ENCODE measurements around the gene RBBP8. TPM values are rescaled to one million over a fixed set of nuclear protein-coding genes. Genes with fewer than 3 reads are reported as not detected.

The RBBP8 gene
- total and polyA plus RNA-seq, 10 of the 15 experiments (the other 5 are each of a cell fraction or from before 2014, with no cell fraction given), result 46.2 to 82.3 (median 68.7) TPM

DNA sequence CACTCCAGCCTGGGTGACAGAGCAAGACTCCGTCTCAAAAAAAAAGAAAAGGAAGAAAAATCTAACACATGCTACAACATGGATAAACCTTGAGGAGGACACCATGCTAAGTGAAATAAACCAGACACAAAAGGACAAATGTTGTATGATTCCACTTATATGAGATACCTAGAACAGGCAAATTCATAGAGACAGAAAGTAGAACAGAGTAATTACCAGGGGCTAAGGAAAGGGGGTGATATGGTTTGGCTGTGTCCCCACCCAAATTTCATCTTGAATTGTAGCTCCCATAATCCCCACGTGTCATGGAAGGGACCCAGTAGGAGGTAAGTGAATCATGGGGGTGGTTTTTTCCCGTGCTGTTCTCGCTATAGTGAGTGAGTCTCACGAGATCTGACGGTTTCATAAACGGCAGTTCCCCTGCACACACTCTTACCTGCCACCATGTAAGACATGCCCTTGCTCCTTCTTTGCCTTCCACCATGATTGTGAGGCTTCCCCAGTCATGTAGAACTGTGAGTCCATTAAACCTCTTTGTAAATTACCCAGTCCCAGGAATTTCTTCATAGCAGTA lies 110.8 kb downstream of the RBBP8 start:
- DNase-seq (ENCODE audit: low read depth, low spot score) (no peak), ATAC-seq (no peak), FAIRE-seq (no peak)
- Histone ChIP-seq H3K27me3 (replicated peaks in 1 of 2; ENCODE audit: control insufficient read depth in 2 of 2, insufficient read depth in 2 of 2, low read length in 1 of 2) (no peaks in the 10 kb centered on the region), H2AFZ (ENCODE audit: control insufficient read depth, low read depth, low read length) (no peak overlapping the region), H3K4me3 (no peak overlapping the region), H3K9me3 (replicated peaks; ENCODE audit: control insufficient read depth, insufficient read depth, low read length) (no peaks in the 10 kb centered on the region), H3K9ac (ENCODE audit: control insufficient read depth, insufficient read depth, low read length) (no peak overlapping the region), H3K4me1 (ENCODE audit: control insufficient read depth, insufficient read depth, low read length) (no peaks in the 10 kb centered on the region), H3K36me3 (ENCODE audit: control insufficient read depth in 2 of 2, insufficient read depth in 2 of 2, low read length in 1 of 2) (no peaks in the 10 kb centered on the region), H4K20me1 (ENCODE audit: control insufficient read depth, insufficient read depth) (no peaks in the 10 kb centered on the region), H3K79me2 (ENCODE audit: control insufficient read depth, insufficient read depth, low read length) (no peaks in the 10 kb centered on the region), H3K4me2 (ENCODE audit: control insufficient read depth, insufficient read depth) (no peak overlapping the region), H3K27ac (ENCODE audit: control insufficient read depth, insufficient read depth) (no peak overlapping the region)
- POLR2A ChIA-PET, result no interaction called here
- no TSS peak for BruUV-seq (replicated peaks)
- in situ Hi-C loops (cut with MboI), result no loop called here
- SMC1A ChIA-PET (ENCODE audit: uncharacterized antibody, unreplicated experiment), result interaction anchor here (1.0 to 1.1 kb wide), 2 partner anchors 9 to 52 kb away, joined by 3 read pairs; no protein-coding TSS in a partner anchor
- TF ChIP-seq IKZF2 (IDR thresholded peaks at IDR 0.05) (no peak), CHD2 (IDR thresholded peaks at IDR 0.05; ENCODE audit: borderline replicate concordance, low read depth, low read length) (no peak), POU2F2 (IDR thresholded peaks at IDR 0.05; ENCODE audit: borderline replicate concordance, low read depth, low read length) (no peak), KLF5 (IDR thresholded peaks at IDR 0.05; ENCODE audit: partially characterized antibody) (no peak), TBL1XR1 (IDR thresholded peaks at IDR 0.05; ENCODE audit: low read depth, low read length) (no peak), NBN (IDR thresholded peaks at IDR 0.05) (no peak), TCF12 (IDR thresholded peaks at IDR 0.05; ENCODE audit: low read depth, low read length) (no peak), SIN3A (IDR thresholded peaks at IDR 0.05; ENCODE audit: low read depth, low read length) (no peak), RUNX3 (IDR thresholded peaks at IDR 0.05; ENCODE audit: low read length) (no peak)
- TF ChIP-seq, protein P1, sequence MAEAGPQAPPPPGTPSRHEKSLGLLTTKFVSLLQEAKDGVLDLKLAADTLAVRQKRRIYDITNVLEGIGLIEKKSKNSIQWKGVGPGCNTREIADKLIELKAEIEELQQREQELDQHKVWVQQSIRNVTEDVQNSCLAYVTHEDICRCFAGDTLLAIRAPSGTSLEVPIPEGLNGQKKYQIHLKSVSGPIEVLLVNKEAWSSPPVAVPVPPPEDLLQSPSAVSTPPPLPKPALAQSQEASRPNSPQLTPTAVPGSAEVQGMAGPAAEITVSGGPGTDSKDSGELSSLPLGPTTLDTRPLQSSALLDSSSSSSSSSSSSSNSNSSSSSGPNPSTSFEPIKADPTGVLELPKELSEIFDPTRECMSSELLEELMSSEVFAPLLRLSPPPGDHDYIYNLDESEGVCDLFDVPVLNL (IDR thresholded peaks at IDR 0.05; ENCODE audit: low read depth, low read length), result no peak
- TF ChIP-seq, protein P2, sequence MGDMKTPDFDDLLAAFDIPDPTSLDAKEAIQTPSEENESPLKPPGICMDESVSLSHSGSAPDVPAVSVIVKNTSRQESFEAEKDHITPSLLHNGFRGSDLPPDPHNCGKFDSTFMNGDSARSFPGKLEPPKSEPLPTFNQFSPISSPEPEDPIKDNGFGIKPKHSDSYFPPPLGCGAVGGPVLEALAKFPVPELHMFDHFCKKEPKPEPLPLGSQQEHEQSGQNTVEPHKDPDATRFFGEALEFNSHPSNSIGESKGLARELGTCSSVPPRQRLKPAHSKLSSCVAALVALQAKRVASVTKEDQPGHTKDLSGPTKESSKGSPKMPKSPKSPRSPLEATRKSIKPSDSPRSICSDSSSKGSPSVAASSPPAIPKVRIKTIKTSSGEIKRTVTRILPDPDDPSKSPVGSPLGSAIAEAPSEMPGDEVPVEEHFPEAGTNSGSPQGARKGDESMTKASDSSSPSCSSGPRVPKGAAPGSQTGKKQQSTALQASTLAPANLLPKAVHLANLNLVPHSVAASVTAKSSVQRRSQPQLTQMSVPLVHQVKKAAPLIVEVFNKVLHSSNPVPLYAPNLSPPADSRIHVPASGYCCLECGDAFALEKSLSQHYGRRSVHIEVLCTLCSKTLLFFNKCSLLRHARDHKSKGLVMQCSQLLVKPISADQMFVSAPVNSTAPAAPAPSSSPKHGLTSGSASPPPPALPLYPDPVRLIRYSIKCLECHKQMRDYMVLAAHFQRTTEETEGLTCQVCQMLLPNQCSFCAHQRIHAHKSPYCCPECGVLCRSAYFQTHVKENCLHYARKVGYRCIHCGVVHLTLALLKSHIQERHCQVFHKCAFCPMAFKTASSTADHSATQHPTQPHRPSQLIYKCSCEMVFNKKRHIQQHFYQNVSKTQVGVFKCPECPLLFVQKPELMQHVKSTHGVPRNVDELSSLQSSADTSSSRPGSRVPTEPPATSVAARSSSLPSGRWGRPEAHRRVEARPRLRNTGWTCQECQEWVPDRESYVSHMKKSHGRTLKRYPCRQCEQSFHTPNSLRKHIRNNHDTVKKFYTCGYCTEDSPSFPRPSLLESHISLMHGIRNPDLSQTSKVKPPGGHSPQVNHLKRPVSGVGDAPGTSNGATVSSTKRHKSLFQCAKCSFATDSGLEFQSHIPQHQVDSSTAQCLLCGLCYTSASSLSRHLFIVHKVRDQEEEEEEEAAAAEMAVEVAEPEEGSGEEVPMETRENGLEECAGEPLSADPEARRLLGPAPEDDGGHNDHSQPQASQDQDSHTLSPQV (IDR thresholded peaks at IDR 0.05), result no peak
- TF ChIP-seq, protein P3, sequence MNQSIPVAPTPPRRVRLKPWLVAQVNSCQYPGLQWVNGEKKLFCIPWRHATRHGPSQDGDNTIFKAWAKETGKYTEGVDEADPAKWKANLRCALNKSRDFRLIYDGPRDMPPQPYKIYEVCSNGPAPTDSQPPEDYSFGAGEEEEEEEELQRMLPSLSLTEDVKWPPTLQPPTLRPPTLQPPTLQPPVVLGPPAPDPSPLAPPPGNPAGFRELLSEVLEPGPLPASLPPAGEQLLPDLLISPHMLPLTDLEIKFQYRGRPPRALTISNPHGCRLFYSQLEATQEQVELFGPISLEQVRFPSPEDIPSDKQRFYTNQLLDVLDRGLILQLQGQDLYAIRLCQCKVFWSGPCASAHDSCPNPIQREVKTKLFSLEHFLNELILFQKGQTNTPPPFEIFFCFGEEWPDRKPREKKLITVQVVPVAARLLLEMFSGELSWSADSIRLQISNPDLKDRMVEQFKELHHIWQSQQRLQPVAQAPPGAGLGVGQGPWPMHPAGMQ (IDR thresholded peaks at IDR 0.05; ENCODE audit: borderline replicate concordance), result no peak
- RAD21 ChIA-PET (ENCODE audit: unreplicated experiment), result no interaction called here
- CTCF ChIA-PET, result no interaction called here
- intact Hi-C loops (cut with micrococcal nuclease; ENCODE audit: unreplicated experiment), result loop anchor here (10.0 kb wide), 2 partner anchors 59 to 71 kb away; no protein-coding TSS in a partner anchor
- 53% methylated on average over 7 of the region's 7 CpGs for WGBS (ENCODE audit: insufficient coverage, insufficient replicate concordance, low lambda C conversion rate, missing lambda C conversion rate)
